Thoracic aorta (tissue), 2 donors: Measurements from ENCODE around the gene ARFRP1. TPM values are rescaled to one million over a fixed set of nuclear protein-coding genes. Genes with fewer than 3 reads are reported as not detected.

Source experiments
- ATAC-seq: fragments of 150-250 bp; one replicate; pipeline ENCODE4 v1.8.0; 2017; ENCODE audit warnings: low read depth; ENCODE audit not compliant: insufficient number of reproducible peaks, low FRiP score
- DNase-seq: peaks from one replicate; pipeline ENCODE4 v3.0.0-alpha.2; 2020; ENCODE audit warnings: low spot score
- H3K27ac ChIP-seq, 2 donors: fragments of 200-600 bp; sonication (generic); 1 replicate in 1 of 2; 2 replicates in 1 of 2; pipeline ENCODE4 v1.5.1; 2016; ENCODE audit warnings: mild to moderate bottlenecking in 2 of 2, moderate library complexity in 2 of 2
- H3K27me3 ChIP-seq: fragments of 200-600 bp; sonication (generic); replicated peaks from 2 replicates; pipeline ENCODE4 v1.6.0; 2016; ENCODE audit warnings: mild to moderate bottlenecking; ENCODE audit not compliant: insufficient read depth
- H3K36me3 ChIP-seq: fragments of 200-600 bp; sonication (generic); one replicate; pipeline ENCODE4 v1.5.1; 2016
- H3K4me1 ChIP-seq, 2 donors: fragments of 200-600 bp; sonication (generic); 1 replicate in 1 of 2; 2 replicates in 1 of 2; pipeline versions ENCODE4 v1.5.1 to v1.6.0; 2016; ENCODE audit warnings: low read depth in 2 of 2, mild to moderate bottlenecking in 1 of 2; ENCODE audit not compliant: control insufficient read depth in 1 of 2
- H3K4me3 ChIP-seq: fragments of 200-600 bp; sonication (generic); 2 replicates; pipeline ENCODE4 v1.5.1; 2016; ENCODE audit warnings: mild to moderate bottlenecking
- H3K9me3 ChIP-seq: fragments of 200-600 bp; sonication (generic); 2 replicates; pipeline ENCODE4 v1.5.1; 2016
- total RNA-seq, 2 donors: library from RNA; depleted of rRNA; stranded (reverse); fragments of >200 nt; gene quantifications; one replicate each; pipeline versions ENCODE4 v1.1.0 to v1.2.3, GENCODE V29; 2016
- TF ChIP-seq, protein P1 (sequence below): fragments of 200-600 bp; sonication (generic); IDR thresholded peaks from one replicate; pipeline ENCODE4 v1.5.1; 2019; ENCODE audit warnings: antibody characterized with exemption

The ARFRP1 gene
- total RNA-seq, 2 donors from 2014 or later, result 56.4 to 57.8 TPM

DNA sequence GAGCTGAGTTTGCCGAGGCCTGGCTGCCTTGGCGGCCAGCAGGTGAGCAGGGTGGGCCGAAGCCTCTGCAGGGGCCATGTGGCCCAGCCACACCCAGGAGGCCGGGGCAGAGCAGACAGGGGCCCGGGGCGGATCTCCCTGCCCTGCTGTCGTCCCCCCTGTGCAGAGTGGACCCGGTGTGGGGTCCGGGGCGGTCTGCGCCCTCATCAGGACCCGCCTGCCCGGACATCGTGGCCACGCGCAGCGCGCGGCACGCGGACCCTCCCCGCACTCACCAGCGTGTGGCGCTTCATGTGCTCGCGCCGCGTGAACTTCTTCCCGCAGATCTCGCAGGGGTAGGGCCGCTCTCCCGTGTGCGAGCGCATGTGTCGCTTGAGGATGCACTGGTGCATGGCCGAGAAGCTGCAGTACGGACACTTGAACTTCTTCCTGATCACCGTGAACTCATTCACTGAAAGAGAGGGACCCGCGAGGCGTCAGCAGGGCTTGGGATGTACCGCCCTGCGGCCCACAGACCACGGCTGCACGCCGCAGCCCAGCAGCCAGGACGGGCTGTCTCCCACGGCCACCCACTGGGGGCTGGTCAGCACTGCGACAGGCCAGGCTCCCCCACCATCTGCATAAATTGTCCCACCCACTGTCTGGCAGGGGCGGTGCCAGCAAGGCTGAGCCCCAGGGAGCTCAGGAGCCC lies 44.8 kb upstream of the ARFRP1 start:
- TF ChIP-seq, protein P1, sequence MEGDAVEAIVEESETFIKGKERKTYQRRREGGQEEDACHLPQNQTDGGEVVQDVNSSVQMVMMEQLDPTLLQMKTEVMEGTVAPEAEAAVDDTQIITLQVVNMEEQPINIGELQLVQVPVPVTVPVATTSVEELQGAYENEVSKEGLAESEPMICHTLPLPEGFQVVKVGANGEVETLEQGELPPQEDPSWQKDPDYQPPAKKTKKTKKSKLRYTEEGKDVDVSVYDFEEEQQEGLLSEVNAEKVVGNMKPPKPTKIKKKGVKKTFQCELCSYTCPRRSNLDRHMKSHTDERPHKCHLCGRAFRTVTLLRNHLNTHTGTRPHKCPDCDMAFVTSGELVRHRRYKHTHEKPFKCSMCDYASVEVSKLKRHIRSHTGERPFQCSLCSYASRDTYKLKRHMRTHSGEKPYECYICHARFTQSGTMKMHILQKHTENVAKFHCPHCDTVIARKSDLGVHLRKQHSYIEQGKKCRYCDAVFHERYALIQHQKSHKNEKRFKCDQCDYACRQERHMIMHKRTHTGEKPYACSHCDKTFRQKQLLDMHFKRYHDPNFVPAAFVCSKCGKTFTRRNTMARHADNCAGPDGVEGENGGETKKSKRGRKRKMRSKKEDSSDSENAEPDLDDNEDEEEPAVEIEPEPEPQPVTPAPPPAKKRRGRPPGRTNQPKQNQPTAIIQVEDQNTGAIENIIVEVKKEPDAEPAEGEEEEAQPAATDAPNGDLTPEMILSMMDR, result no peak
- Histone ChIP-seq H3K9me3 (no peaks in the 10 kb centered on the region), H3K4me1 (no peaks in the 10 kb centered on the region), H3K27ac (no peak overlapping the region), H3K36me3 (no peaks in the 10 kb centered on the region), H3K4me3 (no peak overlapping the region), H3K27me3 (no peaks in the 10 kb centered on the region)
- ATAC-seq (no peak), DNase-seq (no peak)

DNA sequence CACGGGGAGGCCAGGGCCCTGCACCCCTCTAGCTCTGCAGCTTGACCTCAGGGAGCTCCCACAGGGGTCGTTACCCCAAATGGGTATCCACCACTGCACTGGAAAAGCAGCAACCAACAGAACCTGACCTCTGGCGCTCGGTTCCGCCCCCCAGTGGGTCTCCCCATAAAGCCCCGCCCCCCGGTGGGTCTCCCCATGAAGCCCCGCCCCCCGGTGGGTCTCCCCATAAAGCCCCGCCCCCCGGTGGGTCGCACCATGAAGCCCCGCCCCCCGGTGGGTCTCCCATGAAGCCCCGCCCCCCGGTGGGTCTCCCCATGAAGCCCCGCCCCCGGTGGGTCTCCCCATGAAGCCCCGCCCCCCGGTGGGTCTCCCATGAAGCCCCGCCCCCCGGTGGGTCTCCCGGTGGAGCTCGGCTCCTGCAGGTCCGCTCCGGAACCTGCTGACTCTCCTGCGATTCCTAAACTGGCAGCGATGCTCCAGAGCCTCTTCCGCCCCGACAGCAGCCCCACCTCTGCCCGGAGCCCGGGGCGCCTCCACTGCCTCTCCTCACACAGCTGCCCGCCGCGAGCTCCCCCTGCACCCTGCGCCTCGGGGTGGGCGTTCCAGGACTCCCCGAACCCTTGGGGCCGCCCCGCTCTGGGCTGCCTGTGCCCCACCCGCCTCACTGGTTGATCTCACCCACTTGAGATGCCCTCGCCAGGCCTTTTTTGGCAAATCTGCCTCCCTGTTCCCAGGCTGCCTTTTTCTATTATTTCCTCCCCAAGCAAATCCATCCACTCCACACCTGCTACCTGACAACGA lies 43.9 kb upstream of the ARFRP1 start:
- Histone ChIP-seq H3K36me3 (no peaks in the 10 kb centered on the region), H3K4me1 (no peaks in the 10 kb centered on the region), H3K27ac (no peak overlapping the region), H3K4me3 (no peak overlapping the region), H3K27me3 (no peaks in the 10 kb centered on the region), H3K9me3 (no peaks in the 10 kb centered on the region)
- ATAC-seq (no peak), DNase-seq (no peak)
- TF ChIP-seq, protein P1, result no peak

GRCh38 chr20:63750807-63751470 lies 43.2 kb upstream of the ARFRP1 start:
- Histone ChIP-seq H3K27ac (no peak overlapping the region), H3K4me1 (no peaks in the 10 kb centered on the region), H3K4me3 (no peak overlapping the region), H3K27me3 (no peaks in the 10 kb centered on the region), H3K9me3 (no peaks in the 10 kb centered on the region), H3K36me3 (no peaks in the 10 kb centered on the region)
- no peak for DNase-seq
- no peak for ATAC-seq
- TF ChIP-seq, protein P1, result no peak

DNA sequence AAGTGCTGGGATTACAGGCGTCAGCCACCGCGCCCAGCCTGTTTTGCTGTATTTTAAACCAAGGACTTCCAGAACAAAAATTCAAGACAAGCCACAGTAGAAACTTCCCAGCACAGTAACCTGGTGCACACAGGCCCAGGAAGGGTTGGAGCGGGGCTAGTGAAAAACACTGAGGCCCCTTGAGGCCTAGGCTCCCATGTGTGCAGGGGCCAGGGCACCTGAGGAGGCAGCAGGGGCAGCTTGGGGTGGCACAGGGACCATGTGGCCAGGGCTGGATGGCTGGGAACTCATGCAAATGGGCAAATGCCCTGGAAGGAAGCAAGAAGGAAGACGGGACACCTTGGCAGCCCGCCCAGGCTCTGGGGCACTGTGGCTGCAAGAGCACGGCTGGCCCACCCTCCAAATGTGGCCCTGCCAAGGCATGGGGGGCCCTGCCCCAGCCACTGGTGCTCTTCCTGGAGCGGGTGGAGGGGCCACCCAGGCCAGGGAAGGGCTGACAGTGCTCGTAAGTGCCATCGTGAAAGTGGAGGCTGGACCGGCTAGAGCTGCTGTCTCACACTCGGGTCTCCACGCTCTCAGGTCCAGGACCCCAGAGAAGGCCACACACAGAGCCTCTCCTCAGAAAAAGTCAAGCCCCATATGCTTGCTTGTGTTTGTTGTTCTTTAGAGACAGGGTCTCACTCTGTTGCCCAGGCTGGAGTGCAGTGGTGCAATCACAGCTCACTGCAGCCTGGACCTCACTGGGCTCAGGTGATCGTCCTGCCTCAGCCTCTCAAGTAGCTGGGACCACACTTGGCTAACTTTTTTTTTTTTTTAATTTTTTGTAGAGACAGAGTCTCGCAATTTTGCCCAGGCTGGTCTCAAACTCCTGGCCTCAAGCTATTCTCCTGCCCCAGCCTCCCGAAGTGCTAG lies 42.1 kb upstream of the ARFRP1 start:
- peaks cover 0 to 6% of the 10 kb centered on the region in 2 donors for H3K4me1 ChIP-seq
- no peak overlapping the region for H3K27ac ChIP-seq
- H3K27me3 ChIP-seq, result no peaks in the 10 kb centered on the region
- H3K9me3 ChIP-seq, result no peaks in the 10 kb centered on the region
- no peak overlapping the region for H3K4me3 ChIP-seq
- DNase-seq (no peak), ATAC-seq (no peak)
- TF ChIP-seq, protein P1, result no peak
- H3K36me3 ChIP-seq, result no peaks in the 10 kb centered on the region
